Measurements from ENCODE around the gene MMS19.
"Not testable (repeated sequence)": the region's sequence is repeated elsewhere in the genome, so short reads cannot be mapped to it uniquely, and the experiment has no call there.

The MMS19 gene

DNA sequence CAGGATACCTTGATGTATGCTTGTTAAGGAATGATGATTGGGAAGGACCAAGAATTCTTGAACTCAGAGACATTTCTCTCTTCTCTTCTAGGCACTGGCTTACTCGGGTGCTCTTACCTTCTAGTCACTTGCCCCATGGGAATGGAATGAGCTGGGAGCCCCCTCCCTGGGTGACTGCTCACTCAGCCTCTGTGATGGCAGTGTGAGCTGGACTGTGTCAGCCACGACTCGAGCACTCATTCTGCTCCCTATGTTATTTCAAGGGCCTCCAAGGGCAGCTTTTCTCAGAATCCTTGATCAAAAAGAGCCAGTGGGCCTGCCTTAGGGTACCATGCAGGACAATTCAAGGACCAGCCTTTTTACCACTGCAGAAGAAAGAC, 41.5 kb downstream of the MMS19 start:
- no peak for DNase-seq

DNA sequence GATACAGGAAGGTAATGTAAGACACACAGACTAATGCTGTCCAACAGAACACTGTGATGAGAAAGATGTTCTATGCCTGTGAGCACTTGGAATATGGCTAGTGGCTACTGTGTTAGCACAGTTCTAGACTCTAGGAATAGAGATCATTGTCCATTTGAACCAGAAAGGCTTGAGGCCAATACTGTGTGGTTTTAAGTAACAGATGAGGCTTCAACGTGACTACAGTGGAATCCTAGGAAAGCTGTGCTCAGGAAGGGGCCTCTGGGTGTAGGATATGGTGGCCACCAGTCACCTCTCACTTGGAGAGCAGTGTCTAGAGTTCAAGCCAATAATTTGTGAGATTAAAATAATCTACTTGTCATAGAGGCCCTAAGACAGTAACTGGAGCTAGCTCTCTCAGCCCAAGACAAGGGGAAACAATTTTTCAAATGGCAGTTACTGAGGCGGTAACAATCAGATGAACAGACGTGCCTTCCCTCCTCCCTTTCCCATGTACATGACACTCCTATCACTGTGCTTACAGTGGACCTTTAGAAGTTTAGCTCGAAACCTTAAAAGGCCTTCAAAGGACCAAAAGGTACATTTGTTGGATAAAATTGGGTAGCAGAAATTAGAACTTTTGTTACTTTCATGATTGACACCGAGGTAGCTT, 42.1 kb downstream of the MMS19 start:
- DNase-seq: no peak

DNA sequence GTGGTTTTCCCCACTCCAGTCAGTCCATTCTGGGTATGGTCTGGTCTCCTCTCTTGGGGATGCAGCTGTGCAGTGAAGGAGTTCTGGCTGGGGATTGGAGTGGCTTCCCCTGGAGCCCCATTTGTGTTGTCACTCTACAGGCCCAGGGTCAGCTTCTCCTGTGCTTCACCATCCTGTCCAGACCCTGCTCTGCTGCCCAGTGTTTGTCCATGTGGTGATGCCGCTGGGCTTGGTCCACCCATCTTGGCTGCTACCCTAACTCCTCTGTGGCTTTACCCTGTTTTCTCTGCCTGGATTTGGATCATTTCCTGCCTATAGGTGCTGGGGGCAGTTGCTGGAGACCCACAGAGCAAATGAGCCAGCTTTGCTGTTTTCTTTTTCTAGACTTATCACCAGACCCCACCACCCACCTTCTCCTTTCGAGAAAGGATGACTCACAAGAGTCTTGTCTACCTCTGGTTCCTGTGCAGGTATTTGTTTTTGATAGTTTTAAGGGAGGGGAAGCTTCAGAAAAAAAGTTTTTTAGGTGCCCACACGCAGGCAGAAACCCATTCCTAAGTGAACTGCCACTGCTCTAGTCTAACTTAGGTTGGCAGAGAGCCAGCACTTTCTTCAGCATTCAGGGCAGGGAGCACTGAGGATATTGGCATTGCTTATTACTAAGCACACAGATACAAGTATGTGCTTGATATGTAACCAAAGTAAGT, 43.7 kb downstream of the MMS19 start:
- DNase-seq: peak; percentile 50

DNA sequence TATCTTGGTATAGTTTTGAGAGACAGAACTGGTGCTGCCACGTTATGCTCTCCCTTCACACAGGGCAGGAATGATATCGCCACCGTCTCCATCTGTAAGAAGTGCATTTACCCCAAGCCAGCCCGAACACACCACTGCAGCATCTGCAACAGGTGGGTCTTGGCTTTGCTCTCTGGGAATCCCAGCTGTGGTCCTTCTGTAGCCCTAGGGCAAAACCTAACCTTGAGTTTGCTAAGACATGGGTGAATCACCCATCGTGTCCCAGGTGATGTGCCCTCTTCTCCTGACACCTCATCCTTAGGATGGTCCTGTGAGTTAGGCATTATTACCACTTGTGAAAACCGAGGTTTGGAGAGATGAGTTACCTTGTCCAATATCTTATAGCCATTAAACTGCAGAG, 45.9 kb downstream of the MMS19 start:
- no peak for DNase-seq

DNA sequence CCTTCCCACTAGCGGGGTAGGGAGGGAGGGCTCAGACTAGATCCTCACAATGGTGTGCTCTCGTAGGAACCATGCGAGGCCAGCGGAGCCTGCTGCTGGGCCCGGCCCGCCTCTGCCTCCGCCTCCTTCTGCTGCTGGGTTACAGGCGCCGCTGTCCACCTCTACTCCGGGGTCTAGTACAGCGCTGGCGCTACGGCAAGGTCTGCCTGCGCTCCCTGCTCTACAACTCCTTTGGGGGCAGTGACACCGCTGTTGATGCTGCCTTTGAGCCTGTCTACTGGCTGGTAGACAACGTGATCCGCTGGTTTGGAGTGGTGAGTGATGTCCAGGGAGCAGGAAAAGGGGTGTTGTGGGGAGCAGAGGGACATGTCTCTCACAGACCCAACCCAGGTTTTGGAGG, 46.6 kb downstream of the MMS19 start:
- no peak for DNase-seq

DNA sequence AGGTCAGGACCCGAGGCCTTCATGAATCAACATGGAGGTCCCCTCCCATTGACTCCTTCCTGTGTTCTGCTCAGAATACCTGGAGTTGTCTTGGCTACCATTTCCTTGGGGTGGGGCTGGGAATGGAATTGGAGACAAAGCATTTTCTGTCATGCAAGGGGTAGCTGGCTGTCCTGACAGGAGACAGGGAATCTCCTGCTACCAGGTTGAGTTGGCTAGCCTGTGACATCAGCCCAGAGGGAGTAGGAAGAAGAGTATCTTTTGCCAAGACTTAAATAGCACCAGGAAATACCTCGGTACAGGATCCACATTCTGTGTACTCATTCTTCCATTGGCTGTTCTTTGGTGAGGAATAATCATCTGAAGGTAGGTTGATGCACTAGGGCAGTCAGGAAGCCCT, 47.4 kb downstream of the MMS19 start:
- DNase-seq: no peak

DNA sequence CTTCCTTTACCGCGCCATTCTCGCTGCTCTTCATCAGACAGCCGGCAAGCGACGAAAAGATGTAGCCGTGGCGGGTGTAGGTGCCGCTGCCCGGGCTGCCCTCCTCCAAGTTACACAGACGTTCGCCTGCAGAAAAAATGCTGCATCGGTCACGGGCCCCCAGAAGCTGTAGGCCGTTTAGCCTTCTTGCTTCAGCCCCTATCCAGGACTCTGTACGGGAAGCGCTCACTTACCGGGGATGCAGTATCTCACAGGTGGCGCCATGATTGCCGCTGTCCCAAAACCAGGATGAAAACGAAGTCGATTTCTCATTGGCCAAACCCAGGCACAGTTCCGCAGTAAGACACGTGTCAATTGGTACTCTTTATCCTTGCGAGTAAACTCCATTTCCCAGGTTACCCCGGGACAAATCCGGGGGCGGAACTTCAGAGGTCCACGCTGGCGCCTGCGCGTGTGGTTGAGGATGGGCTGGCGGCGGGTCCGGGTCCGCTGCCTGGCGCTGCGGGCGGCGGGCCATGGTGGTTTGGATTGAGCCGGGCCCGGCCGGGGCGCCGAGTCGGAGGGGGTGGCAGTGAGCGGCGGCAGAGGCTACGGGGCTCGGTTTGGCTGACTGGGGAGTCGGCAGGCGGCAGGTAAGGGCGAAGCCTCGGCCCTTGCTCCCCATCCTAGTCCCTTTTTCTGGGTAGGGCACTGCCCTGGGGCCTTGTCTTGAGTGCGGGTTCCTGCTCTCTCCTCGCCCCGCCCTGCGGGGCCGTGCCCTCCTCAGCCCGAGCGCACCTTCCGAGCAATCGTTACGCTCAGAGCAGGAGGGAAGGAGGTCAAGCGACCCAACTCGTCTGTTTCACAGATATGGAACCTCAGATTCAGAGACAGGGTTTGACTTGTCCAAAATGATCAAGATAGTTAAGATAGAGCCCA, 52.2 kb downstream of the MMS19 start, which contains the start of the genes EXOSC1 and ZDHHC16:
TSS of gene EXOSC1 (minus strand) at position 285 of the 918 bp plus-strand sequence. CDS start at position 264, 21 bp downstream.
TSS of gene ZDHHC16 (plus strand) at position 454 of the 918 bp plus-strand sequence. CDS start 5,501 bp downstream, outside the sequence.
- peak; percentile 99 for DNase-seq

DNA sequence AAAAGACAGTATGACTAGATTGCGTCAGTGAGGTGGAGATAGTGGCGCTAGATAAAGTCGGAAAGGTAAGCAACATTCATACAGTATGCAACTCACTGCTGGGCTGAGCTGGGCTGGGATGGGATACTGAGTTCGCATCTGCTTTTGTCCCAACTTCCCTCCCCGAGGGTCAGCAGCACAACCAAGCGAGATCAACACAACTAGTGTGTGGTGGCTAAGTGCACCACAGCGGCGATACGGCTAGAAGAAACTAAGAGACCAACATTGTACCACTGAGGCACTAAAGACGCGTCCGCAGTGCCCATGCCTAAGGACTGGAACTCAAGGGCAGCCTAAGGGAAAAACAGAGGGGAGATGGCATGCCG, 52.9 kb downstream of the MMS19 start:
- no peak for DNase-seq

DNA sequence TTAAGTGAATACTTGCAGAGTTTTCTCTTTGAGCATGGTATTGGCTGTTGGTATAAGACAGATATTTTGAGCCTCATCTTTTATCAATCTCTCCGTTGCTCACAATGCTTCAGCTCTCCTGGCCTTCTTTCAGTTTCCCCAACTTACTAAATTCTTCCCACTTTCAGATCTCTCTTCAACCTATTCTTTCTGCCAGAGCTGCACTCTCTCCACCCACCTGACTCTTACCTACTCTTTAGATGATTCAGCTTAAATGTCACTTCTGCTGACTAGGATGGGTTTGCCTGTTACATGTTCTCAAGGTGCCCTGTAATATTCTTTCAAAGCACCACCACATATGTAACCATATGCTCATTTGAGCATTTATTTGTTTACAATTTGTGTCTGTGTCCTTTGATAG, 54.0 kb downstream of the MMS19 start:
- DNase-seq: no peak

DNA sequence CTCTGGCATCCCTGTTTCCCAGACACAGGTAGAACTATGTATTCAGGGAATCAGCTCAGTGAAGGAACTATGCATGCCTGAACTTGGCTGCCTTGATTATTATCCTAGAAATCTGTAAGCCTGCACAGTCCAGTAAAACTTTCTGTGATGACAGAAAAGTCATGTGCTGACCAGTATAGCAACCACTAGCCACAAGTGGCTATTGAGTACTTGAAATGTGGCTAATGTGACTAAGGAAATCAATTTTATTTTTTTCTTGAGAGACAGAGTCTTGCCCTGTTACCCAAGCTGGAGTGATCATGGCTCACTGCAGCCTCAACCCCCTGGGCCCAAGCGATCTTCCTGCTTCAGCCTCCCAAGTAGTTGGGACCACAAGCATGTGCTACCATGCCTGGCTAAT, 55.9 kb downstream of the MMS19 start:
- no peak for DNase-seq

DNA sequence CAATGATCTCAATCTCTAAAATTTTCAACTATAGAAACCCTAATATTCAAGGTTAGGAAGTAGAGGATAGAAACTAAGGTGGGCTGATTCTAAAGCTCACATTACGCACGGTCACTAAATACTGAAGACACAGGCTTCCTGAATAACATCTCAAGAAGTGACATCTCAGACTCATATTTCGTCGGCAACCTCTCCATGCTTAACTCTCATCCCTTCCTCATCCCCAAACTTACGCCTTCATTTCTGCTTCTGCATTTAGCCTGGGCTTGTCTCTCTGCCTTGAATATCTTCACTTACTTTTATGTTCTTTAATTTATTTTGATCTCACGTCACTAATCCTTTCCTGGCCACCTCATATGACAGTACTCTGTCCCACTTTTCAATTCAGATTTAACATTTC, 63.0 kb downstream of the MMS19 start:
- DNase-seq: no peak

DNA sequence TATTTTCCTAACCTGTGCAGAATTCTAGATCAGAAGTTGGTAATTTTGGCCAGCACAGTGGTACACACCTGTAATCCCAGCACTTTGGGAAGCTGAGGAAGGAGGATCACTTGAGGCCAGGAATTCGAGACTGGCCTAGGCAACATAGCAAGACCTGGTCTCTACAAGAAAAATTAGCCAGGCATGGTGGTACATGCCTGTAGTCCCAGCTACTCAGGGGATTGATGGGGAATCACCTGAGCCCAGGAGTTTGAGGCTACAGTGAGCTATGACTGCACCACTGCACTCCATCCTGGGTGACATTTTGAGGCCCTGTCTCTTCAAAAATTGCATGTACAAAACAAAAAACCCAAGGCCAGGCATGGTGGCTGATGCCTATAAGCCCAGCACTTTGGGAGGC, 63.7 kb downstream of the MMS19 start:
- no peak for DNase-seq

DNA sequence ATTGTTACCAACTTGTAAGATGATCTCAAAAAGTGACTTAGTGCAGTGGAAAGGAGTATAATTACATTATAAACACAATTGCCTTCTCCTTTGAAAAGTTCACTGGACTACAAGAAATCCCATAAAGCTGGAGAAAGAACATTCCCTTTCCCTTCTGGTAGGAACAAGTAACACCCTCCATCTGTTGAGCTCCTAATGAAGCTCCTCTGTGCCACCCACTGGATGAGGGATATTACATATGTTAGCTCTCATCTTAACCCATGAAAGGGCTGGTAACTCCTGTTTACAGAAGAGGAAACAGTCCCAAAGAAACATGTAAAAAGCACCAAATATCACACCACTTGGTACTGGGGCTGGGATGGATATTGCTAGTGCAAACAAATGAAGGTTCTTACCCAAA, 64.2 kb downstream of the MMS19 start:
- peak; percentile 43 for DNase-seq

DNA sequence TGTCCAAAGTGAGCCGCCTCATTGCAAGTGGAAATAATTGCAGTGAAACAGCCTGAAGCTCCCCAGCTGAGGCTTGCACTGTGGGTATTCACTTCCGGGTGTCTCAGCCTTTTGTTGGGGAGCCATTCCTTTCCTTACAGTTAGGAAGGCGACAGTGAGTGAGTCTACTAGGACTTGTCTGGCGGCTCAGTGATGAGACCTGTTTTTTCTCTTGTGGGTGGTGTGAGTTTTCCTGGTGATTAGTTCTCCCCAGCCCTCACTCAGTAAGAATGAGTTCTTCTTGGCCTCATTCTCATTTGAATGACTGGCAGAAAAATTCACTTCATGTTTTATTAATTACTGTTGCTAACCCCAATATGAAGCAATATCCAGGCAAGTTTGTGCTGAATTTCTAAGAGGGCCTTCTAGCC, 69.6 kb downstream of the MMS19 start:
- DNase-seq: no peak

DNA sequence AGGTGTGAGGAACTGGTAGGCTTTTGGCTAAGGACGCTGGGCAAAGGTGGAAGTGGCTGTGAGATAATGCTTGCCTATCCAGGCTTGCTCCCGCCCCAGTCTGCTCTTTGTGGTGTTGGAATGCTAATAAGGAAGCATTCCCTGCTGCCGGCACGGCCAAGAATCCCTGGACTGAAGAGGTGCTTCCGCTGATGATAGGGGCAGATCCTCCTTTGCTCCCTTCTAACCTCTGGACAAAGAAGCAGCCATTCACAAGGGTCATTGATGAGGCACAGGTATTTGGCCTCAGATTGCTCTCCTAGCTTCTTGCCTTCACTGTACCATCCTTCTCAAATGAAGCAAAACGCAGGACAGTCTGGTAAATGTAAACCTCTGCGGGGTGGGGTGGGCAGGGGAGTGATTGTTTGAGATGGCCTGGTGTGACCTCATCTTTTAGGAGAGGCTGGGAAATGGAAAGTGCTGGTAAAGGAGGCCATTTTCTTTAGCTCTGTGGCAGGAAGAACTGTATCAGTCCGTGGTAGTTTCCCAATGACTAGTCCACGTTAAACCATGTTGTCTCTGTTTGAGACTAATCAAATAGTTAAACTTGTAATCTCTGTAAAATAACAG, 70.5 kb downstream of the MMS19 start:
- DNase-seq: peak; percentile 73

DNA sequence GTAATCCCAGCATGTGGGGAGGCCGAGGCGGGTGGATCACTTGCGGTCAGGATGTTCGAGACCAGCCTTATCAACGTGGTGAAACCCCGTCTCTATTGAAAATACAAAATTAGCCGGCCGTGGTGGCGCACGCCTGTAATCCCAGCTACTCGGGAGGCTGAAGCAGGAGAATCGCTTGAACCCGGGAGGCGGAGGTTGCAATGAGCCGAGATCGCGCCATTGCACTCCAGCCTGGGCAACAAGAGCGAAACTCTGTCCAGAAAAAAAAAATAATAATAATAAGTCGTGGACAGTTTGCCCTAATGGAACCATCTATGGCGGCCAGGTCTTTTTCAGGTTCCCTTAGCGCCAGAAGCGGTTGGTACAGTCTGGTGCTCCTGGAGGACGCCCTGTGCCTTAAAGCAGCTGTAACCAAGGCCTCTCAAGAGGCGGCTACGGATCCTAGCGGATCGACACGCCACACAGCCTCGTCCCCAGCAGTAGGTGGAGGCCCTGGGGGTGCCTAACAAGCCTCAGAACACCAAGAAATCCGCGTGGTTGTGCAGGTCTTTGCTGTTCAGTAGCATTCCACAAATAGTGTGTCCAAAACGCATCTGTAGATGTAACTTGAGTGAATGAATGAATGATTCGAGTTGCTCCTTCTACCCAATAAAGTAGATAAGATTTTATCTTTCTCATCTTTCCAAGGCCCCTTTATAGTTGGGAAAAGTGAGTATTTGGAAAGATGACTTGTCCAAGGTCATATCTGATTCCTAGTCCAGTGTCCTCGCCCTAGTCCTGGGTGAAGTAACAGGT, 71.2 kb downstream of the MMS19 start:
- DNase-seq: peak; percentile 66

DNA sequence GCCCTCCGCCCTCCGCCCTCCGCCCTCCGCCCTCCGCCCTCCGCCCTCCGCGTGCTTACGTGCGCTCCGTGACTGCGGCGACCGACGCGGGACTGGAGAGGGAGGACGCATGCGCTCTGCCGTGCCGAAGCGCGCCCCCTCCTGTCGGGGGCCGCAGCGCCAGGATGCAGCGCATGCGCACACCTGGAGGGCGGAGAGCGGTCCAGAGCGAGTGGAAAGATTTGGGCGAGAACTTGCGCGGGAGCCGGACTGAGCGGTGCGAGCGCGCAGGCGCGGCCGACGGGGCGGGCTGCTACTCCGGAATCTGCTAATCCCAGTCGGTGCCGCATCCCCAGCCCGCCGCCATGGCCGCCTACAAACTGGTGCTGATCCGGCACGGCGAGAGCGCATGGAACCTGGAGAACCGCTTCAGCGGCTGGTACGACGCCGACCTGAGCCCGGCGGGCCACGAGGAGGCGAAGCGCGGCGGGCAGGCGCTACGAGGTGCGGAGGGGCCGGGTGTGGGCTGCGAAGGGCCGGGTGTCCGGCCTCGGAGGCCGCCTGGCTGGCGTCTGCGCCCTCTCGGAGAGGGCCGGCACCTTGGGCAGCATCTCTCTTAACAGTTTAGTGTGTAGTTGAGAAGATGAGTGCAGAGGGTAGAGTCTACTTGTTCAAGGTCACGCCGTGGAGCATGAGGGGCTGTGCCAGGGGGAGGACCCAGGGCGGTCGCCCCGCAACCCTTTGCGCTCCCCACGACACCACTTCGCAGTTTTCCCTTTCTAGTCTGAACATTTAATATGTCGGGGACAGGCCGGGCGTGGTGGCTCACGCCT, 72.1 kb downstream of the MMS19 start, which contains the start of gene PGAM1:
TSS of gene PGAM1 (plus strand) at position 228 of the 812 bp plus-strand sequence. CDS start at position 345, 117 bp downstream.
- DNase-seq: peak; percentile 98

DNA sequence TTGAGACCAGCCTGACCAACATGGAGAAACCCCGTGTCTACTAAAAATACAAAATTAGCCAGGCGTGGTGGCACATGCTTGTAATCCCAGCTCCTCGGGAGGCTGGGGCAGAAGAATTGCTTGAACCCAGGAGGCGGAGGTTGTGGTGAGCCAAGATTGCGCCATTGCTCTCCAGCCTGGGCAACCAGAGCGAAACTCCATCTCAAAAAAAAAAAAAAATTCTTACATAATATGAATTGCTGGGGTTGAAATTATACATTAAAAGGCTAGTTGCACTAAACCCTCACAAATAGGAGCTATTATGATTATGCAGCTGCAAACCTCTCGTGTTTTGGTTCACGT, 74.5 kb downstream of the MMS19 start:
- DNase-seq: not testable (repeated sequence)

DNA sequence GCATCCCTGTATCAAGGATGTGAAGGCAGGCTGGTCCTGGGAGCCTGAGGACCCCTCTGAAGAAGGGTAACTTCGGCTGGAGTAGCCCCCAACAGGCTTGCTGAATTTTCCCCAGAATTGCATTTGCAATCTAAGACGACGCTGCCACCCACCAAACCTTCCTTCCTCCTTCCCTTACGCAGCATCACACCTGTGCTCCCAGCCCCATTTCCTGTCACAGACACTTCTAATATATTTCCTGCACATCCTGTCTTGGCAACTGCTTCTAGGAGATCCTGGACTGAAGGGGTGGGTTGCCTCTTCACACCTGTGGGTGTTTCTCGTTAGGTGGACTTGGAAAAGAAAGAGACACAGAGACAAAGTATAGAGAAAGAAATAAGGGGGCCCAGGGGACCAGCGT, 81.7 kb downstream of the MMS19 start:
- no peak for DNase-seq

DNA sequence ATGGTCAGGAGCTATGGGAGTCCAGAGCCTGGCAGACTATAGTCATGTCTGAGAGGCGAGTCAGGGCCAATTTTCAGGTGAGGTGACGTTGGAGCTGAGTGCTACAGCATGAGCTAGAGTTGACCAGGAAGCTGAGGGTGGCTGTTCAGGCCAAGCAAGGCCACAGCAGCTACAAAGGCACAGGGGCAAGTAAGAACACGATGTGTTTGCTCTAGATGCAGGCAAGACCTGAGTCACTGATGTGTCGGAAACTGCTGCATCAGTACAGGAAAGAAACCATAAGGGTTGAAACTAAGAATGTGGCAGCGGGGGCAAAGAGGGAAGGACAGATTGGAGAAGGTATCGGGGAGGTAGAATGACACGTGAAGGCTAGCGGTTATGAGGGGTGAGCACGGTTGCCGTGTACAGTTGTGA, 85.3 kb downstream of the MMS19 start:
- peak; percentile 43 for DNase-seq

DNA sequence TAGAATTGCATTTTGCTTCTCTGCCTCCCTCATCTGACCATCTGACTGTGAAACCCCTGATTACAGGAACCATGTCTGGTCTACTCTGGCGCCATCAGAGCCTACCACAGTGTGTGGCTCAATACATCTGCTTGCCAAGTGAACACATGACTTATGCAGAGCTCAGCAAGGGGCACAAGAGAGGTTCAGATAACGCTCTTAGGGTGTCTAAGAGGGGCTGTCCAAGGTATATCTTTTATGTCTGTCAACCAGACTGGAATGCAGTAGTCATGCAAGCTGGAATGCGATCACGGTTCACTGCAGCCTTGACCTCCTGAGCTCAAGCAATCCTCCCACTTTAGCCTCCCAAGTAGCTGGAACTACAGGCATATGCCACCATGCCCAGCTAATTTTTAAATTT, 86.8 kb downstream of the MMS19 start:
- DNase-seq: no peak
